Measurements from ENCODE around the gene ITGB1BP2. TPM values are rescaled to one million over a fixed set of nuclear protein-coding genes. Genes with fewer than 3 reads are reported as not detected.
"Not testable (repeated sequence)": the region's sequence is repeated elsewhere in the genome, so short reads cannot be mapped to it uniquely, and the experiment has no call there.

ITGB1BP2 gene
- total RNA-seq, result 10.9 TPM

DNA sequence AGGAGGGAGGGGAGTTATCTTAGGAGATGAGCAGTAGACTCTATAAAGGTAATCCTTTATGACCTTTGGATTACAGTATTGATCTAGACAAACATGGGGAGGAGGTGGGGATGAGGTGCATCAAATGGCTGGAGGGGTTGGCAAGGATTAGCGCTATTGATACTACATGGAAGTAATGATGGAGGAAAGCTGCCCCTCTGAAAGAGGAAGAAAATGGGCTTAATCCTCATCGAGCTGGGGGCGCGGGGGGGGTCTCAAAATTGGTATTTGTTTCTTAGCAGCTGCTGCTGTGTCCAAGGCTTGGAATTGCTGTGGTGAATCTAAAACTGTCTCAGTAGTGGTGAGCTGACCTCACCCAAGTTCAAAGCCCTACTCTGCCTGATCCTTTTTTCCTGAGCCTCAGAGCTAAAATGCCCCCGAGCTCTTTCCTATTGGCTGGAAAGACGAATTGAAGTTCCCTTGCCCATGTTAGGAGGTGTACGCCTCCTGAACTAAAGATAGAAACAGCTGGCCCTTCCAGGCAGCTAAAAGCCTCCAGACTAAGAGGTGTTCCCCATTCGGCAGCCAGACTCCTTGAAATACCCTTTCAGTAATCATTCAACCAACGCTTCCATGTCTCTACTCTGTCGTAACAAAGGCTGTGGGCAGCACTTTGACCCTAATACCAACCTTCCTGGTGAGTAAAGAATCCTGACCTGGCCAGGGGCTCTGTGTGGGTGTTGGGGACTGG lies at the start of gene ITGB1BP2:
Gene ITGB1BP2 (plus strand): TSS at position 556 of the 730 bp plus-strand sequence. CDS start 57 bp downstream, at position 613.
- no peak for DNase-seq

- DNase-seq, result no peak
These were observed 49.3 kb upstream of the ITGB1BP2 start for GRCh38 chrX:71252221-71252620.

- DNase-seq, result no peak
These were observed 48.1 kb upstream of the ITGB1BP2 start for GRCh38 chrX:71253253-71254091.

- DNase-seq, result peak; percentile 43
These were observed 47.2 kb upstream of the ITGB1BP2 start, which contains the start of gene ZMYM3 for GRCh38 chrX:71254092-71254963. ZMYM3 (minus strand) TSS chrX:71254140; CDS start chrX:71253255, 885 bp downstream.

DNA sequence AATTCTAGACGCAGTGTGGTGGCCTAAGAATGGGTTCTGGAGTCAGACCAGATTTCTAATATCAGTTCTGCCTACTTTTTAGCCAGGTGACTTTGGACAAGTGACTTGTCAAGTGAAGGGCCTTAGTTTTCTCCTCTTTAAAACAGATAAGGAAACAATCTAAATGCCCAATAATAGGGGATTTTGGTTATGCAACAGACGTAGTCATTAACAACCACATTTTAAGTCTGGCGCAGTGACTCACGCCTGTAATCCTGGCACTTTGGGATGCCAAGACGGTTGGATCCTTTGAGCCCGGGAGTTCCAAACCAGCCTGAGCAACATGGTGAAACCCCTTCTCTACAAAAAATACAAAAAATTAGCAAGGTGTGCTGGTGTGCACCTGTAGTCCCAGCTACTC lies 45.5 kb upstream of the ITGB1BP2 start:
- no peak for DNase-seq

DNA sequence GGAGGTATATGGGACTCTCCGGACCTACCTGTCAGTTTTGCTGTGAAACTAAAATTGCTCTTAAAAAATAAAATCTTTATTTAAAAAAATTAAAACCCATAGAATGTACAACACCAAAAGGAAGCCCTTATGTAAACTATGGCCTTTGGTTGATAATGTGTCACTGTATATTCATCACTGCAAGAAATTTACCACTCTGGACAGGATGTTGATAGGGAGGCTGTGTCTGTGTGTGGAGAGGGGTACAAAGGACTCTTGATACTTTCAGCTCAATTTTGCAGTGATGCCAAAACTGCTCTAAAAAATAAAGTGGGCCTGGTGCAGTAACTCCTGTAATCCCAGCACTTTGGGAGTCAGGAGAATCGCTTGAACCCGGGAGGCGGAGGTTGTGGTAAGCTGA lies 44.7 kb upstream of the ITGB1BP2 start:
- DNase-seq, result no peak

DNA sequence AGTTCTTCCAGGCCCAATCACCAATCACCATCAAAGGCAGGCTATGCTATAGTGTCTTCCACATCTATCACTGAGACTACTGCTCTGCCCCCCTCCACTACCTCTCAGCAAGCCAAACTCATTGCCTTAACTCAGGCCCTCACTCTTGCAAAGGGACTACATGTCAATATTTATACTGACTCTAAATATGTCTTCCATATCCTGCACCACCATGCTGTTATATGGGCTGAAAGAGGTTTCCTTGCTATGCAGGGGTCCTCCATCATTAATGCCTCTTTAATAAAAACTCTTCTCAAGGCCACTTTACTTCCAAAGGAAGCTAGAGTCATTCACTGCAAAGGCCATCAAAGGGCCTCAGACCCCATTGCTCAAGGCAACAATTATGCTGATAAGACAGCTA lies 32.9 kb upstream of the ITGB1BP2 start:
- DNase-seq, result not testable (repeated sequence)

DNA sequence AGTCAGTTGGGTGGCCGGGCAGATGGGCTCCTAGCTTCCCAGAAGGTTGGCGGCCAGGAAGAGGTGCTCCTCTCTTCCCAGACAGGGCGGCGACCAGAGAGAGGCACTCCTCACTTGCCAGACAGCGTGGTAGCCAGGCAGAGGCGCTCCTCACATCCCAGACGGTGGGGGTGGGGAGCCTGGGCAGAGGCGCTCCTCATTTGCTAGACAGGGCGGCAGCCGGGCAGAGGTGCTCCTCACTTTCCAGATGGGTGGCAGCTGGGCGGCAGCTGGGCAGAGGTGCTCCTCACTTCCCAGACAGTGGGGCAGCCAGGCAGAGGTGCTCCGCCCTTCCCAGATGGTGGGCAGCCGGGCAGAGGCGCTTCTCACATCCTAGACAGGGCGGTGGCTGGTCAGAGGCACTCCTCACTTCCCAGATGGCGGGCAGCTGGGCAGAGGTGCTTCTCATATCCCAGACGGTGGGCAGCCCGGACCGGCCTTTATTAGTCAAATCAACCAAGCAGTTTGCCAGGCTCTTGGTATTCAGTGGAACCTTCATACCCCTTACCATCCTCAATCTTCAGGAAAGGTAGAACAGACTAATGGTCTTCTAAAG lies 31.7 kb upstream of the ITGB1BP2 start:
- DNase-seq, result no peak

- DNase-seq, result not testable (repeated sequence)
These were observed 29.2 kb upstream of the ITGB1BP2 start for GRCh38 chrX:71272313-71272712.

- not testable (repeated sequence) for DNase-seq
These were observed 20.2 kb upstream of the ITGB1BP2 start for GRCh38 chrX:71281300-71281699.

DNA sequence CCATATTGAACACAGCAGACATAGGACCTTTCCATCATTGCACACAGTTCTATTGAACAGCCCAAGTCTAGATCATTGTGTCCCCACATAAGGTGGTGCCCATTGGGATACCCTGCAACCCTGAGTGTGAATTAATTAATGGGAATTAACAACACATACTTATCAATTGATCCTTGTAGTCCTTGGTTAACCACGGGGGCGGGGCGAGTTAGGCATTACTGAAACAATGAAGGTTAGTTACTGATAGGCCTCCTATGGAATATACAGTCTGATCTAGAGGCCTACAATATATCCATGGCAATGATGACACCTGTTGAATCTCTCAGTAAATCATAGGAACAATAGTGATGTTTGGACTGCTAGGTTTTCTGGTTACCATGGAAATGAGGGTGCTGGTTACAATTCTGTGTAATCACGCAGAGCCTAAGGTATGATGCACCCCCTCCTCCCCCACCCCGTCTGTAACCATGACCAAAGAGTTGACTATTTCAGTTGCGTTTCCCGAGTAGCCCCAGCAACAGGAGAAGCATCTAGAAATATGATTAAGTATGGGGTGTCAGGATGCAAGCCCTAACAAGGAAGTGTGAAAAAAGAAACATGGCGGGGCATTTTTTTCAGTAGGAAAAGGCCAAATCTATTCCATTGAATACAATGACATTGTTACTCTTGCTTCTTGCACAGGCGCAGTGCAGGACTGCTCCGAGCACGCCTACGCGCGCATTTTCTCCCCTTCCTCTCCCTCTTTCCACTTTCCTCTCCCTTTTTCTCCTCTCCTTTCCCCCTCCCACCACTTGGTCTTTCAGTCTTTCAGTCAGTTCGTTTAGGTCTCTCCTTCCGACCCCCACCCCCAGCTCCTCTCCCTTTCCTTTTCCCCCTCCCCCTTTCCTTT lies 18.8 kb upstream of the ITGB1BP2 start:
- peak; percentile 3 for DNase-seq

DNA sequence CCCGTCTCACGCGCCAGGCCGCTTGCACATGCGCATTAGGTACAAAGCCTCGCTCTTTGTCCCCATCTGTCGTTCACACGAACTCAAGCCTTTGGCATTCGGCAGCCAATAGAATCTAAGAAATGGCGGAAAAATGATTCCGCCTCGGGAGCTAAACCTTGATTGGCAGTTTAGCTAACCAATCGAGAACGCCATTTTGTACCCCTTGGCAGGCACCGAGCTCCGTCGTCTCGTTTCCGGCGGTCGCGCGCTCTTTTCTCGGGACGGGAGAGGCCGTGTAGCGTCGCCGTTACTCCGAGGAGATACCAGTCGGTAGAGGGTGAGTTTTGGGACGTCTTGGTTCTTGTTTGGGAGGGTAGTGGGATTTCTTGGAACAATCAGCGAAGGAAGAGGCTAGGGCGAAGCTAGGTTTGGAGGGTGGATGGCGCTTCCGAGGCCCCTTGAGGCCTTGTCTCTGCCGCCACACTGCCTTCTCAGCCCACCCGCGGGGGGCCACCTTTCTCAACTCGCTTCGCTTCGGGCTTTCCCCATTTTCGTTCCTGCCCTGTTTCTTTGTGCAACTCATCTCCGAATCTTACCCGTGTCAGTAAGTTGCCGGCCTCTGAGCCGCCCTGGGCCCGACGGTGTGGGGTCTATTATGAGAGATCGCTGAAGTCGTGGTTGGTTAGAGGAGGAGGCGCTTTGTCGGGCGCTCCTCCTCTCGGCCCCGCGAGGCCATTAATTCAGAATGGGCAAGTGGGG lies 18.0 kb upstream of the ITGB1BP2 start, which contains the start of gene NONO:
Gene NONO (plus strand): TSS at position 233 of the 741 bp plus-strand sequence. CDS start 7,003 bp downstream, outside the sequence.
- peak; percentile 94 for DNase-seq

DNA sequence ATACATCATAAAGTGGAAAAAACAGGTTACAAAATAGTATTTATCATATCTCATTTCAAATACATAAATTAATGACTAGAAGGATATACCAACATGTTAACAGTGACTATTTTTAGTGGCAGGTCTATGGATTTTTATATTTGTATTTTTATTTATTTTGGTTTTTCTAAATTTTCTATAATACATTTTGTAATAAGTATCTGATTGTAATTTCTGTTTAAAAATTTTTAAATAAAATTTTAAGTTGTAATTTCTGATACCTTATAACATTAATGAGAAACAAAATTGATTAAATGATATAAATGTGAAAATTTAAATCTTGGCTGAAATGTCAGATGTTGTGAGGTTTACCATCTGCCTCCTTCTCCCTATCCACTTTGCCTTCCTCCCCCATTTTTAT lies 15.6 kb upstream of the ITGB1BP2 start:
- DNase-seq, result no peak

GRCh38 chrX:71291381-71291780 lies 10.2 kb upstream of the ITGB1BP2 start:
- no peak for DNase-seq

- no peak for DNase-seq
These were observed 8.7 kb upstream of the ITGB1BP2 start for GRCh38 chrX:71292669-71293365.

GRCh38 chrX:71296806-71297205 lies 4.7 kb upstream of the ITGB1BP2 start:
- DNase-seq, result no peak

DNA sequence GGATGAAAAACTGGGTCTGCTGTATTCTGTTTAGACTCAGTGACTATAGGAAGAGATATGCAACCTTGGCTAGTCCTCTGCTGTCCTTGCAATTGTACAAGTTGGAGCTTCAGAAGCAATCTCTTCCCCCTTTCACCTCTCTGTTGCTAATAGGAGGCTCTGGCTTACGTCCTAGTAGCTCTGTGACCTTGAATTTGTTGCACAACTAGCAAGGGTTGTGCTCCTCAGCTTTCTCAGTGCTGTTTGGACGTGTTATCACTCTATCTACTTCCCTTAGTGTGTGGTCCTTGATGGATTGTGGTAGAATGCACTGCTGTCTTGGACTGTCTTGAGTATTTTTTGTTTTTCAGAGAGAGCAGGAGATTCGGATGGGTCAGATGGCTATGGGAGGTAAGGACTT lies 3.4 kb upstream of the ITGB1BP2 start:
- no peak for DNase-seq

- DNase-seq, result not testable (repeated sequence)
These were observed 1.5 kb upstream of the ITGB1BP2 start for GRCh38 chrX:71300064-71300463.

DNA sequence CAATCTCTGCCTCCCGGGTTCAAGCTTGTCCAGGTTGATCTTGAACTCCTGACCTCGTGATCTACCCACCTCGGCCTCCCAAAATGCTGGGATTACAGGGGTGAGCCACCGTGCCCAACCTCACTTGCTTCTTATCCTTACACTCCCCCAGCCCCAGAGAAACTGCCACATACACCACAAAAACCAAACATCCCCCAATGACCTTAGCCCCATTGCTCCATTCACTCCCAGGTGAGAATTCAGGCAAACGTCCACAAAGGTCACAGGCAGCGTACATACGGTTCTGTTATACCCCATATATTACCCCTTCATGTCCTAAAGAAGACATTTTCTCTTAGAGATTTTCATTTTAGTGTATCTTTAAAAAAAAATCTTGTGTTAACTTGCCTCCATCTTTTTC lies 1.1 kb upstream of the ITGB1BP2 start:
- not testable (repeated sequence) for DNase-seq
